ENCODE data around the gene SIK3. TPM values are rescaled to one million over a fixed set of nuclear protein-coding genes. Genes with fewer than 3 reads are reported as not detected.

Gene SIK3
- total RNA-seq, 2 donors from 2014 or later: 37.2 to 43.5 TPM

GRCh38 chr11:116821050-116821918 is 276.9 kb downstream of the SIK3 start:
- TF ChIP-seq, protein P1, sequence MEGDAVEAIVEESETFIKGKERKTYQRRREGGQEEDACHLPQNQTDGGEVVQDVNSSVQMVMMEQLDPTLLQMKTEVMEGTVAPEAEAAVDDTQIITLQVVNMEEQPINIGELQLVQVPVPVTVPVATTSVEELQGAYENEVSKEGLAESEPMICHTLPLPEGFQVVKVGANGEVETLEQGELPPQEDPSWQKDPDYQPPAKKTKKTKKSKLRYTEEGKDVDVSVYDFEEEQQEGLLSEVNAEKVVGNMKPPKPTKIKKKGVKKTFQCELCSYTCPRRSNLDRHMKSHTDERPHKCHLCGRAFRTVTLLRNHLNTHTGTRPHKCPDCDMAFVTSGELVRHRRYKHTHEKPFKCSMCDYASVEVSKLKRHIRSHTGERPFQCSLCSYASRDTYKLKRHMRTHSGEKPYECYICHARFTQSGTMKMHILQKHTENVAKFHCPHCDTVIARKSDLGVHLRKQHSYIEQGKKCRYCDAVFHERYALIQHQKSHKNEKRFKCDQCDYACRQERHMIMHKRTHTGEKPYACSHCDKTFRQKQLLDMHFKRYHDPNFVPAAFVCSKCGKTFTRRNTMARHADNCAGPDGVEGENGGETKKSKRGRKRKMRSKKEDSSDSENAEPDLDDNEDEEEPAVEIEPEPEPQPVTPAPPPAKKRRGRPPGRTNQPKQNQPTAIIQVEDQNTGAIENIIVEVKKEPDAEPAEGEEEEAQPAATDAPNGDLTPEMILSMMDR (conservative IDR thresholded peaks at IDR 0.05): no peak
- DNase-seq: no peak
- Mint-ChIP-seq H3K4me1 (peaks cover 8% of the 10 kb centered on the region), H3K36me3 (ENCODE audit: low read depth) (no peaks in the 10 kb centered on the region), H3K9me3 (no peaks in the 10 kb centered on the region), H3K4me3 (no peak overlapping the region), H3K27me3 (ENCODE audit: insufficient read depth) (peaks cover 2% of the 10 kb centered on the region), H3K27ac (no peak overlapping the region)
- Histone ChIP-seq H3K27ac (ENCODE audit: low read depth, low read length) (no peak overlapping the region), H3K9me3 (ENCODE audit: control insufficient read depth, low read length) (no peaks in the 10 kb centered on the region), H3K4me1 (ENCODE audit: control insufficient read depth, insufficient read depth, low read length) (peaks cover 13% of the 10 kb centered on the region), H3K36me3 (ENCODE audit: control insufficient read depth, insufficient read depth, low read length) (no peaks in the 10 kb centered on the region), H3K9ac (ENCODE audit: extremely low read depth, low read length, poor library complexity, severe bottlenecking) (no peak overlapping the region), H3K4me3 (ENCODE audit: low read length) (no peak overlapping the region), H3K27me3 (ENCODE audit: control insufficient read depth, insufficient read depth, low read length, poor library complexity, severe bottlenecking) (no peaks in the 10 kb centered on the region)
- 94% methylated on average over 39 to 51 of the region's 51 CpGs for WGBS, 2 experiments (ENCODE audit: insufficient coverage in 1 of 2, insufficient read length in 1 of 2)

DNA sequence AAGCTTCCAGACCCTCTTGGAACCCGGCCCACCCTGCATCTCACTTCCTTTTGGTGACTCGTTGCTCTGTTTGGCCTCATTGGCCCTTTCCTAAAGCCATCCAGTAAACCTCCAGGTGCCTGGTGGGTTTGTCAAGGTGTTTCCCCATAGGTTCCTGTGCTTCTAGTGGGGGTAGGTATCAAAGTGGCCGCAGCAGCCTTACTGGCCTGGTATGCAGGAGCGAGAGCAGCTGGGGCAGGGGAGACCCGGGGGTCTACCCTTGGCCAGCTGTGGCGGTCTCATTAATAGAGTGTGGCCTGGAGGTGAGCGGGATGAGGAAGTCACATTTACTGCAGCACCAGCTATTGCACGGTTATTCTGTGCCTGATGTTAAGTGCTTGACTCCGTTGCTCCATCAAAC is 279.2 kb downstream of the SIK3 start:
- Mint-ChIP-seq H3K4me1 (peaks cover 8% of the 10 kb centered on the region), H3K27ac (no peak overlapping the region), H3K36me3 (ENCODE audit: low read depth) (no peaks in the 10 kb centered on the region), H3K9me3 (no peaks in the 10 kb centered on the region), H3K27me3 (ENCODE audit: insufficient read depth) (peaks cover 2% of the 10 kb centered on the region), H3K4me3 (no peak overlapping the region)
- H3K27ac ChIP-seq (ENCODE audit: low read depth, low read length): no peak overlapping the region
- 91 to 94% methylated on average over 7 to 9 of the region's 9 CpGs for WGBS, 2 experiments (ENCODE audit: insufficient coverage in 1 of 2, insufficient read length in 1 of 2)
- H3K4me1 ChIP-seq (ENCODE audit: control insufficient read depth, insufficient read depth, low read length): peaks cover 16% of the 10 kb centered on the region
- no peaks in the 10 kb centered on the region for H3K9me3 ChIP-seq (ENCODE audit: control insufficient read depth, low read length)
- no peaks in the 10 kb centered on the region for H3K36me3 ChIP-seq (ENCODE audit: control insufficient read depth, insufficient read depth, low read length)
- no peaks in the 10 kb centered on the region for H3K27me3 ChIP-seq (ENCODE audit: control insufficient read depth, insufficient read depth, low read length, poor library complexity, severe bottlenecking)
- TF ChIP-seq, protein P1 (conservative IDR thresholded peaks at IDR 0.05): no peak
- H3K9ac ChIP-seq (ENCODE audit: extremely low read depth, low read length, poor library complexity, severe bottlenecking): no peak overlapping the region
- H3K4me3 ChIP-seq (ENCODE audit: low read length): no peak overlapping the region
- peak; percentile 40 for DNase-seq

DNA sequence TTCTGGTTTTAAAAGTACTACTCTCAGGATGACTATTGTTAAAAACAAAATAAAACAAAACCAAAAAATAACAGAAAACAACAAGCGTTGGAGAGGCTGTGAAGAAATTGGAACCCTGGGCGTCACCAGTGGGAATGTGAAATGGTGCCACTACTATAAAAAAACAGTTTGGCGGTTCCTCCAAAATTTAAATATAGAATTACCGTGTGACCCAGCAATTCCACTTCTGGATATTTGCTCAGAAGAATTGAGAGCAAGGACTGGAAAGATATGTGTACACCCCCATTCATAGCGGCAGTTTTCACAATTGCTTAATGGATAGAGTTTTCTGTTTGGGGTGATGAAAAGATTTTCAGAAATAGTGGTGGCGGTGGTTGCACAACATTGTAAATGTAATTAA is 283.7 kb downstream of the SIK3 start:
- Histone ChIP-seq H3K9me3 (ENCODE audit: control insufficient read depth, low read length) (peaks cover 5% of the 10 kb centered on the region), H3K36me3 (ENCODE audit: control insufficient read depth, insufficient read depth, low read length) (no peaks in the 10 kb centered on the region), H3K27me3 (ENCODE audit: control insufficient read depth, insufficient read depth, low read length, poor library complexity, severe bottlenecking) (no peaks in the 10 kb centered on the region), H3K4me3 (ENCODE audit: low read length) (no peak overlapping the region), H3K9ac (ENCODE audit: extremely low read depth, low read length, poor library complexity, severe bottlenecking) (no peak overlapping the region), H3K27ac (ENCODE audit: low read depth, low read length) (no peak overlapping the region), H3K4me1 (ENCODE audit: control insufficient read depth, insufficient read depth, low read length) (peaks cover 6% of the 10 kb centered on the region)
- Mint-ChIP-seq H3K36me3 (ENCODE audit: low read depth) (no peaks in the 10 kb centered on the region), H3K9me3 (no peaks in the 10 kb centered on the region), H3K27me3 (ENCODE audit: insufficient read depth) (no peaks in the 10 kb centered on the region), H3K4me3 (no peak overlapping the region), H3K27ac (no peak overlapping the region), H3K4me1 (peaks cover 11% of the 10 kb centered on the region)
- WGBS, 2 experiments (ENCODE audit: insufficient coverage in 1 of 2, insufficient read length in 1 of 2): 93 to 95% methylated on average over 3 to 5 of the region's 6 CpGs
- no peak for DNase-seq
- TF ChIP-seq, protein P1 (conservative IDR thresholded peaks at IDR 0.05): no peak
